ENCODE measurements around the gene RBM33. TPM values are rescaled to one million over a fixed set of nuclear protein-coding genes. Genes with fewer than 3 reads are reported as not detected.

Gene RBM33
- total and polyA plus RNA-seq, 2 of the 13 experiments (the other 11 are each of a cell fraction or from before 2014, with no cell fraction given): 12.4 to 28.9 TPM

GRCh38 chr7:155731871-155732270, 87.4 kb downstream of the RBM33 start:
- no peak overlapping the region for H2AFZ ChIP-seq (ENCODE audit: low read length)
- CTCF ChIA-PET (ENCODE audit: low intra/inter-chr PET ratio, low total read pairs): no interaction called here
- no peak for ATAC-seq
- FAIRE-seq: no peak
- no peak overlapping the region for H3K27ac ChIP-seq (ENCODE audit: extremely low read length, insufficient read depth, low read length)
- peaks cover 11% of the 10 kb centered on the region; the same call in 1 of the 2 replicates for H4K20me1 ChIP-seq (ENCODE audit: insufficient read depth, low read length)
- H3K9me3 ChIP-seq (ENCODE audit: low read length): no peaks in the 10 kb centered on the region
- H3K79me2 ChIP-seq (ENCODE audit: insufficient read depth, low read length): peaks cover 21% of the 10 kb centered on the region
- no peaks in the 10 kb centered on the region for H3K27me3 ChIP-seq (ENCODE audit: control insufficient read depth in 1 of 2, insufficient read depth in 2 of 2, low read length in 2 of 2)
- peaks cover 16% of the 10 kb centered on the region for H3K4me1 ChIP-seq (ENCODE audit: insufficient read depth, low read length)
- in situ Hi-C loops (cut with HindIII; ENCODE audit: extremely low pct_ligation_motif_present, low pct_unique_long_range_greater_than_20kb) (no loop called here), intact Hi-C loops (cut with micrococcal nuclease; ENCODE audit: unreplicated experiment) (loop anchor here (10.0 kb wide), 1 partner anchor 317 kb away; no protein-coding TSS in a partner anchor)
- BruUV-seq (replicated peaks): no TSS peak
- WGBS (ENCODE audit: low lambda C conversion rate): 100% methylated on average over 1 of the region's 1 CpG
- H3K9ac ChIP-seq (ENCODE audit: insufficient read depth, low read depth, low read length): no peak overlapping the region
- H3K4me2 ChIP-seq (ENCODE audit: low read depth, low read length): no peak overlapping the region
- no peak for DNase-seq (ENCODE audit: low spot score)
- TF ChIP-seq KLF15 (CRISPR knock-in tag; IDR thresholded peaks at IDR 0.05; ENCODE audit: borderline replicate concordance) (no peak), RBM39 (IDR thresholded peaks at IDR 0.05; ENCODE audit: low read depth, low read length, poor library complexity, severe bottlenecking) (no peak), NFYC (CRISPR knock-in tag; IDR thresholded peaks at IDR 0.05) (no peak), ZNF839 (CRISPR knock-in tag; IDR thresholded peaks at IDR 0.05; ENCODE audit: borderline replicate concordance) (no peak), ZFX (CRISPR knock-in tag; IDR thresholded peaks at IDR 0.05; ENCODE audit: low read depth) (no peak), ERF (CRISPR knock-in tag; IDR thresholded peaks at IDR 0.05) (no peak), DR1 (CRISPR knock-in tag; IDR thresholded peaks at IDR 0.05) (no peak), PBX3 (CRISPR knock-in tag; IDR thresholded peaks at IDR 0.05; ENCODE audit: borderline replicate concordance) (no peak), SALL2 (CRISPR knock-in tag; IDR thresholded peaks at IDR 0.05) (no peak), PRMT3 (CRISPR knock-in tag; IDR thresholded peaks at IDR 0.05; ENCODE audit: borderline replicate concordance, low read depth) (no peak), ZNF207 (IDR thresholded peaks at IDR 0.05; ENCODE audit: borderline replicate concordance) (no peak), ISL2 (CRISPR knock-in tag; IDR thresholded peaks at IDR 0.05) (no peak), RFX3 (CRISPR knock-in tag; IDR thresholded peaks at IDR 0.05) (no peak)
- POLR2A ChIA-PET: no interaction called here
- no peak overlapping the region for H3K4me3 ChIP-seq (replicated peaks in 1 of 3; ENCODE audit: insufficient read depth in 1 of 3, low read depth in 2 of 3, low read length in 3 of 3)
- H3K36me3 ChIP-seq (replicated peaks in 1 of 2; ENCODE audit: control insufficient read depth in 1 of 2, insufficient read depth in 2 of 2, low read length in 2 of 2): peaks cover 14 to 69% of the 10 kb centered on the region in 2 experiments
